Upper lobe of left lung (tissue), 4 donors: Measurements from ENCODE around the gene TBCD.

ENCODE experiments used
- EP300 ChIP-seq, 4 donors: sonication (generic); formaldehyde crosslinking; IDR thresholded peaks; one replicate each; pipeline ENCODE4 v1.5.1; 2017; ENCODE audit warnings: antibody characterized with exemption in 4 of 4, control low read depth in 2 of 4
- POLR2A ChIP-seq, 4 donors: fragments of 450-650 bp; IDR thresholded peaks; one replicate each; pipeline ENCODE4 v1.5.1; 2016 to 2017; ENCODE audit warnings: antibody characterized with exemption in 4 of 4, mild to moderate bottlenecking in 2 of 4
- POLR2AphosphoS5 ChIP-seq, 2 donors: sonication (generic); formaldehyde crosslinking; IDR thresholded peaks; one replicate each; pipeline ENCODE4 v1.5.1; 2017; ENCODE audit warnings: antibody characterized with exemption in 2 of 2
- TF ChIP-seq, protein P1 (sequence below), 6 experiments: fragments of 450-650 bp in 4 of 6; fragments of 200-600 bp in 2 of 6; sonication (generic) in 2 of 6; IDR thresholded peaks; one replicate each; pipeline ENCODE4 v1.5.1; 2016 to 2019; ENCODE audit warnings: antibody characterized with exemption in 6 of 6

DNA sequence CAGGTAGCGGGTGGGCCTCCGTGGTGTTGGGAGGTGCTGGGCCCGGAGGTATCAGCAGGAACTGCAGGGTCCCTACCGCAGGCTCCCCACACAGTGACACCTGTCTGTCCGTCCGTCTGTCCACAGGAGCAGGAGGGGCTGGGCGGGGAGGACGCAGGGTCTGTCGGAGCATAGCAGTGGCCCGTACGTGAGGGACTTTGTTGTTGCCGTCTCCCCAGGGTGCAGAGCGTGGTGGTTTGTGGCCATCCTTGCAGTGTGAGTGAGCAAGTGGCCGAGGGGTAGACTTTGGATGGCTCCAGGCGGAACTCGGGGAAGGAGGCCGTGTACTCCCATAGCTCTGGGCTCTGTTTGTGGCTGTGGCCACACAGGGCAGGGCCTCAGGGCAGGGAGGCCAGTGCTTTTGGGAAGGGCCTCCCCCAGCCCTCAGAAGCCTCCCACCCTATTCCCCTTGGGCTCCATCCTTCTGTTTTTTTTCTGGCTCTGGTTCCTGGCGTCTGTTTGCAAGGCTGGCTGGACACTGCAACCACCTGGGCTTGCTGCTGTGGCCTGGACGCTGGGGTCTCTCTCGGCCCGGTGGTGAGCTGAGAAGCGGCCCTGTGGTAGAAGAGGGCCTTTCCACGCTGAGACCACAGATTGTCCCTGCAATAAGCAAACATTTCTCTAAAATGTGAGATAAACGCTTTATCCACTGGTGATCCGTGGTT lies 128.9 kb downstream of the TBCD start:
- TF ChIP-seq POLR2A (IDR thresholded peaks at IDR 0.05) (no peak), EP300 (IDR thresholded peaks at IDR 0.05) (no peak), POLR2AphosphoS5 (IDR thresholded peaks at IDR 0.05) (no peak)
- TF ChIP-seq, protein P1, sequence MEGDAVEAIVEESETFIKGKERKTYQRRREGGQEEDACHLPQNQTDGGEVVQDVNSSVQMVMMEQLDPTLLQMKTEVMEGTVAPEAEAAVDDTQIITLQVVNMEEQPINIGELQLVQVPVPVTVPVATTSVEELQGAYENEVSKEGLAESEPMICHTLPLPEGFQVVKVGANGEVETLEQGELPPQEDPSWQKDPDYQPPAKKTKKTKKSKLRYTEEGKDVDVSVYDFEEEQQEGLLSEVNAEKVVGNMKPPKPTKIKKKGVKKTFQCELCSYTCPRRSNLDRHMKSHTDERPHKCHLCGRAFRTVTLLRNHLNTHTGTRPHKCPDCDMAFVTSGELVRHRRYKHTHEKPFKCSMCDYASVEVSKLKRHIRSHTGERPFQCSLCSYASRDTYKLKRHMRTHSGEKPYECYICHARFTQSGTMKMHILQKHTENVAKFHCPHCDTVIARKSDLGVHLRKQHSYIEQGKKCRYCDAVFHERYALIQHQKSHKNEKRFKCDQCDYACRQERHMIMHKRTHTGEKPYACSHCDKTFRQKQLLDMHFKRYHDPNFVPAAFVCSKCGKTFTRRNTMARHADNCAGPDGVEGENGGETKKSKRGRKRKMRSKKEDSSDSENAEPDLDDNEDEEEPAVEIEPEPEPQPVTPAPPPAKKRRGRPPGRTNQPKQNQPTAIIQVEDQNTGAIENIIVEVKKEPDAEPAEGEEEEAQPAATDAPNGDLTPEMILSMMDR (IDR thresholded peaks at IDR 0.05): no peak
